HFFc6 (cell line): Measurements from ENCODE around the gene LOXHD1. TPM values are rescaled to one million over a fixed set of nuclear protein-coding genes. Genes with fewer than 3 reads are reported as not detected.
A peak's percentile ranks its signal among the peaks of the same experiment; 100 is the strongest.

Source experiments
- DNase-seq: peaks from one replicate; pipeline ENCODE4 v3.0.0-alpha.2; 2018
- H3K27ac Mint-ChIP-seq: 2 replicates; pipeline ENCODE4 v1.8.0; 2020; ENCODE audit warnings: mild to moderate bottlenecking, mixed read lengths
- H3K27me3 Mint-ChIP-seq: 2 replicates; pipeline ENCODE4 v1.8.0; 2021; ENCODE audit warnings: mild to moderate bottlenecking, moderate library complexity, mixed read lengths; ENCODE audit not compliant: insufficient read depth
- H3K36me3 Mint-ChIP-seq: 2 replicates; pipeline ENCODE4 v1.8.0; 2021; ENCODE audit warnings: low read depth, mixed read lengths
- H3K4me1 Mint-ChIP-seq: 2 replicates; pipeline ENCODE4 v1.8.0; 2020; ENCODE audit warnings: low read depth, mixed read lengths
- H3K4me3 Mint-ChIP-seq: 2 replicates; pipeline ENCODE4 v1.8.0; 2020; ENCODE audit warnings: mild to moderate bottlenecking, moderate library complexity, mixed read lengths
- H3K9me3 Mint-ChIP-seq: 2 replicates; pipeline ENCODE4 v1.8.0; 2020; ENCODE audit warnings: mild to moderate bottlenecking, mixed read lengths
- CTCF ChIP-seq: fragments of 200-600 bp; sonication (generic); IDR thresholded peaks from 2 replicates; pipeline ENCODE4 v1.5.0; 2021; ENCODE audit warnings: antibody characterized with exemption, mild to moderate bottlenecking
- total RNA-seq, 6 experiments: library from RNA; stranded (reverse); fragmentation: NEBNext Ultra II Directional; extraction: Animal tissue kit (Norgen Biotek cat#: 25700); gene quantifications; 2 replicates in 1 of 6; 3 replicates in 5 of 6; pipeline ENCODE4 v1.2.3, GENCODE V29; 2021

The LOXHD1 gene
- total RNA-seq, 6 experiments from 2014 or later = not detected

GRCh38 chr18:46678785-46679399 is 21.9 kb upstream of the LOXHD1 start:
- Mint-ChIP-seq H3K27me3 (peaks cover 27% of the 10 kb centered on the region), H3K4me1 (peaks cover 9% of the 10 kb centered on the region), H3K27ac (no peak overlapping the region), H3K36me3 (no peaks in the 10 kb centered on the region), H3K4me3 (no peak overlapping the region), H3K9me3 (no peaks in the 10 kb centered on the region)
- DNase-seq = no peak
- no peak for TF ChIP-seq CTCF

- no peak for TF ChIP-seq CTCF
- Mint-ChIP-seq H3K4me3 (no peak overlapping the region), H3K36me3 (no peaks in the 10 kb centered on the region), H3K27me3 (peaks cover 25% of the 10 kb centered on the region), H3K27ac (no peak overlapping the region), H3K4me1 (peaks cover 9% of the 10 kb centered on the region), H3K9me3 (no peaks in the 10 kb centered on the region)
- DNase-seq = no peak
Observed at GRCh38 chr18:46678041-46678440, 21.0 kb upstream of the LOXHD1 start.

- no peaks in the 10 kb centered on the region for H3K36me3 Mint-ChIP-seq
- TF ChIP-seq CTCF = peak; percentile 62
- H3K27ac Mint-ChIP-seq = no peak overlapping the region
- H3K27me3 Mint-ChIP-seq = peaks cover 25% of the 10 kb centered on the region
- no peak overlapping the region for H3K4me3 Mint-ChIP-seq
- H3K4me1 Mint-ChIP-seq = peaks cover 9% of the 10 kb centered on the region
- no peaks in the 10 kb centered on the region for H3K9me3 Mint-ChIP-seq
- peak; percentile 62 for DNase-seq
Observed at GRCh38 chr18:46677611-46678010, 20.6 kb upstream of the LOXHD1 start.

DNA sequence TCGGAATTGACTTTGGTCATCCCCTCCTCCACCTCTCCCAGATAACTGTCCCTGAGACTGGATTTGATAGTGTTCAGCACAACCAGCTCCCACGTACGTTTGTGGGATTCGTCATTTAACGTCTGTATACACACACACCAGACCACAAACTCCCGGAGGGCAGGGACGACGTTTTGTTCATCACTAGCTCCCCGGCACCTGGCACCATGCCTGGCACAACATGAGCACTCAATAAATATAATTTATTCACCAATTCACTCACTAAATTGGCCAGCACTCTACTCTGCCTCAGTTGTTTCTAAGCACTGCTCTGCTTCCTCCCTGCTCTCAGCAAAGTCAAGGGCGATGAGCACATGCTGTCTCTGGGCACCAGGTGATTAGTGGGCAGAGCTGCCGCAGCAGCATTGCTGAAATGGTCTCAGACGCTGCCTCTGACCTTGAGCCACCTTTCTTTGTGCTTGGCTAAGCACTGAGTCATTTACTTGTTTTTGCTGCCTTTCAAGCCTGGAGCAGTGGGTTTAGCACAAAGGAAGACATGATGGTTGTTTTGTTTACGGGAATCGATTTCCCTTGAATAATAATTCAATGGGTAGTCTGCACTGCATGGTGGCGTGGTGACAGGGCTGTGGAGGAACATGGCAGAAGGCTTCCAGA is 19.3 kb upstream of the LOXHD1 start:
- Mint-ChIP-seq H3K9me3 (no peaks in the 10 kb centered on the region), H3K27ac (no peak overlapping the region), H3K4me3 (no peak overlapping the region), H3K36me3 (no peaks in the 10 kb centered on the region), H3K27me3 (peaks cover 24% of the 10 kb centered on the region), H3K4me1 (peaks cover 9% of the 10 kb centered on the region)
- no peak for TF ChIP-seq CTCF
- no peak for DNase-seq

DNA sequence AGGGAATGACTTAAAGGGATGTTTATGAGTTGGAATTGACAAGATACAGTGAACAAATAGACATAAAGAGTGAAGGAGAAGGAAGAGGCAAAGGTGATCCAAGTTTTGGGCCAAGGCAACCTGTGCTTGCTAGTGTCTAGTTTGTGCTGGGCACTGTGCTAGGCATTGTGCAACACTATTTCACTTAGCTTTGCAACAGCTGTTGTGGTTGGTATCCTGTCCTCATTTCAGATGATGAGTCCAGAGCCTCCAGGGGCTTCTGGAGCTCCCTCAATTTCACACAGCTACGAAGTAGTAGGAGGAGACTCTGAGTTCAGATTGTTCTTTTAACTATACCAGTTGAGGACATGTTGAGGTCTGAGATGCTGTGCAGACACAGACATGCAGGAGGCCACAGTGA is 18.1 kb upstream of the LOXHD1 start:
- H3K27ac Mint-ChIP-seq = no peak overlapping the region
- H3K36me3 Mint-ChIP-seq = no peaks in the 10 kb centered on the region
- DNase-seq = no peak
- no peak for TF ChIP-seq CTCF
- H3K4me1 Mint-ChIP-seq = peaks cover 9% of the 10 kb centered on the region
- no peak overlapping the region for H3K4me3 Mint-ChIP-seq
- no peaks in the 10 kb centered on the region for H3K9me3 Mint-ChIP-seq
- H3K27me3 Mint-ChIP-seq = peaks cover 25% of the 10 kb centered on the region
